Measurements from ENCODE around the gene TECPR1. TPM values are rescaled to one million over a fixed set of nuclear protein-coding genes. Genes with fewer than 3 reads are reported as not detected.

The TECPR1 gene
- total RNA-seq, 1 donor from 2014 or later, result 50.1 TPM

GRCh38 chr7:98191668-98192431, 60.2 kb downstream of the TECPR1 start:
- intact Hi-C loops (cut with DNase I), result no loop called here
- TF ChIP-seq, protein P1, sequence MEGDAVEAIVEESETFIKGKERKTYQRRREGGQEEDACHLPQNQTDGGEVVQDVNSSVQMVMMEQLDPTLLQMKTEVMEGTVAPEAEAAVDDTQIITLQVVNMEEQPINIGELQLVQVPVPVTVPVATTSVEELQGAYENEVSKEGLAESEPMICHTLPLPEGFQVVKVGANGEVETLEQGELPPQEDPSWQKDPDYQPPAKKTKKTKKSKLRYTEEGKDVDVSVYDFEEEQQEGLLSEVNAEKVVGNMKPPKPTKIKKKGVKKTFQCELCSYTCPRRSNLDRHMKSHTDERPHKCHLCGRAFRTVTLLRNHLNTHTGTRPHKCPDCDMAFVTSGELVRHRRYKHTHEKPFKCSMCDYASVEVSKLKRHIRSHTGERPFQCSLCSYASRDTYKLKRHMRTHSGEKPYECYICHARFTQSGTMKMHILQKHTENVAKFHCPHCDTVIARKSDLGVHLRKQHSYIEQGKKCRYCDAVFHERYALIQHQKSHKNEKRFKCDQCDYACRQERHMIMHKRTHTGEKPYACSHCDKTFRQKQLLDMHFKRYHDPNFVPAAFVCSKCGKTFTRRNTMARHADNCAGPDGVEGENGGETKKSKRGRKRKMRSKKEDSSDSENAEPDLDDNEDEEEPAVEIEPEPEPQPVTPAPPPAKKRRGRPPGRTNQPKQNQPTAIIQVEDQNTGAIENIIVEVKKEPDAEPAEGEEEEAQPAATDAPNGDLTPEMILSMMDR (IDR thresholded peaks at IDR 0.05), result no peak
- peaks cover 70% of the 10 kb centered on the region for H3K36me3 ChIP-seq

DNA sequence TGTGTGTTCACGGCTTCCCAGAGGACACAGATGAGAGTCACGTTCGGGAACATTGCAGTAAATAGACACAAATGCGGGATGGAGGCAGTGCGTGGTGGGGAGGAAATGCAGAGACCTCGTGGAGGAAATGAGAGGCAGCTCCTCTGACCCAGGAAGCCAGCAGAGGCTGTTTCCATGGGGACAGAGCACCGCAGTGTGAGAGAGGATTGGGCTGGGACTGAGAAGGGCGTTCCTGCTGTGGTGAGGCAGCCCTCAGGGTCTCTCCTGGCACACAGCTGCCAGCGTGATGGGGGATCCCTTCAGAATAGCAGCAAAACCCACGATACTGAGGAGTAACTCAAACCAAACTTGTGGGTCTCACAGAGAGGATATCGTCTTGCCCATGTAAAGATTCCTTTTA, 62.5 kb downstream of the TECPR1 start:
- Histone ChIP-seq H3K27ac (no peak overlapping the region), H3K4me1 (no peaks in the 10 kb centered on the region), H3K9me3 (no peaks in the 10 kb centered on the region), H3K4me3 (no peak overlapping the region), H3K36me3 (peaks cover 47% of the 10 kb centered on the region), H3K27me3 (ENCODE audit: low read depth) (no peaks in the 10 kb centered on the region)
- TF ChIP-seq, protein P1 (IDR thresholded peaks at IDR 0.05), result no peak
- DNase-seq (no peak), ATAC-seq (no peak)
- intact Hi-C loops (cut with DNase I), result no loop called here

More at GRCh38 chr7:98191668-98192431, 60.2 kb downstream of the TECPR1 start:
- Histone ChIP-seq H3K9me3 (no peaks in the 10 kb centered on the region), H3K4me3 (no peak overlapping the region), H3K4me1 (no peaks in the 10 kb centered on the region), H3K27me3 (ENCODE audit: low read depth) (no peaks in the 10 kb centered on the region), H3K27ac (no peak overlapping the region)
- DNase-seq (no peak), ATAC-seq (no peak)

- H3K4me3 ChIP-seq, result no peak overlapping the region
- intact Hi-C loops (cut with DNase I), result no loop called here
- no peaks in the 10 kb centered on the region for H3K27me3 ChIP-seq (ENCODE audit: low read depth)
- TF ChIP-seq, protein P1 (IDR thresholded peaks at IDR 0.05), result no peak
- no peaks in the 10 kb centered on the region for H3K4me1 ChIP-seq
- DNase-seq, result no peak
- H3K27ac ChIP-seq, result no peak overlapping the region
- peaks cover 23% of the 10 kb centered on the region for H3K36me3 ChIP-seq
- H3K9me3 ChIP-seq, result no peaks in the 10 kb centered on the region
- no peak for ATAC-seq
Observed at GRCh38 chr7:98187138-98187502, 64.9 kb downstream of the TECPR1 start.

GRCh38 chr7:98186452-98187137, 65.4 kb downstream of the TECPR1 start:
- intact Hi-C loops (cut with DNase I), result no loop called here

GRCh38 chr7:98185101-98185500, 66.9 kb downstream of the TECPR1 start:
- peaks cover 10% of the 10 kb centered on the region for H3K36me3 ChIP-seq
- H3K9me3 ChIP-seq, result no peaks in the 10 kb centered on the region
- no peaks in the 10 kb centered on the region for H3K27me3 ChIP-seq (ENCODE audit: low read depth)
- H3K4me1 ChIP-seq, result no peaks in the 10 kb centered on the region
- TF ChIP-seq, protein P1 (IDR thresholded peaks at IDR 0.05), result no peak
- H3K4me3 ChIP-seq, result no peak overlapping the region
- ATAC-seq (no peak), DNase-seq (no peak)
- H3K27ac ChIP-seq, result no peak overlapping the region
- intact Hi-C loops (cut with DNase I), result no loop called here

More at GRCh38 chr7:98186452-98187137, 65.4 kb downstream of the TECPR1 start:
- H3K4me3 ChIP-seq, result no peak overlapping the region
- H3K9me3 ChIP-seq, result no peaks in the 10 kb centered on the region
- H3K27me3 ChIP-seq (ENCODE audit: low read depth), result no peaks in the 10 kb centered on the region
- peak; percentile 46 to 53 for ATAC-seq
- no peak for DNase-seq
- H3K36me3 ChIP-seq, result peaks cover 18% of the 10 kb centered on the region
- H3K27ac ChIP-seq, result no peak overlapping the region
- TF ChIP-seq, protein P1 (IDR thresholded peaks at IDR 0.05), result no peak
- no peaks in the 10 kb centered on the region for H3K4me1 ChIP-seq
